ENCODE measurements around the gene DAGLA. TPM values are rescaled to one million over a fixed set of nuclear protein-coding genes. Genes with fewer than 3 reads are reported as not detected.
"Not testable (repeated sequence)": the region's sequence is repeated elsewhere in the genome, so short reads cannot be mapped to it uniquely, and the experiment has no call there.

DAGLA gene
- total RNA-seq, 2 experiments from 2014 or later: 0.05 TPM; not detected in 1

- DNase-seq (no peak), ATAC-seq (no peak)
- Mint-ChIP-seq H3K4me1 (ENCODE audit: low read depth) (no peaks in the 10 kb centered on the region), H3K36me3 (ENCODE audit: low read depth) (no peaks in the 10 kb centered on the region), H3K27me3 (peaks cover 7% of the 10 kb centered on the region), H3K4me3 (no peak overlapping the region), H3K27ac (no peak overlapping the region), H3K9me3 (no peaks in the 10 kb centered on the region)
- ChIA-PET POLR2A (no interaction called here), CTCF (interaction anchor here (0.7 to 2.8 kb wide), 2 partner anchors 65 to 233 kb away, joined by 3 to 14 read pairs; no protein-coding TSS in a partner anchor)
- intact Hi-C loops (cut with micrococcal nuclease): no loop called here
- TF ChIP-seq, protein P1, sequence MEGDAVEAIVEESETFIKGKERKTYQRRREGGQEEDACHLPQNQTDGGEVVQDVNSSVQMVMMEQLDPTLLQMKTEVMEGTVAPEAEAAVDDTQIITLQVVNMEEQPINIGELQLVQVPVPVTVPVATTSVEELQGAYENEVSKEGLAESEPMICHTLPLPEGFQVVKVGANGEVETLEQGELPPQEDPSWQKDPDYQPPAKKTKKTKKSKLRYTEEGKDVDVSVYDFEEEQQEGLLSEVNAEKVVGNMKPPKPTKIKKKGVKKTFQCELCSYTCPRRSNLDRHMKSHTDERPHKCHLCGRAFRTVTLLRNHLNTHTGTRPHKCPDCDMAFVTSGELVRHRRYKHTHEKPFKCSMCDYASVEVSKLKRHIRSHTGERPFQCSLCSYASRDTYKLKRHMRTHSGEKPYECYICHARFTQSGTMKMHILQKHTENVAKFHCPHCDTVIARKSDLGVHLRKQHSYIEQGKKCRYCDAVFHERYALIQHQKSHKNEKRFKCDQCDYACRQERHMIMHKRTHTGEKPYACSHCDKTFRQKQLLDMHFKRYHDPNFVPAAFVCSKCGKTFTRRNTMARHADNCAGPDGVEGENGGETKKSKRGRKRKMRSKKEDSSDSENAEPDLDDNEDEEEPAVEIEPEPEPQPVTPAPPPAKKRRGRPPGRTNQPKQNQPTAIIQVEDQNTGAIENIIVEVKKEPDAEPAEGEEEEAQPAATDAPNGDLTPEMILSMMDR (IDR thresholded peaks at IDR 0.05): no peak
Observed at GRCh38 chr11:61667684-61668305, 12.4 kb upstream of the DAGLA start.

DNA sequence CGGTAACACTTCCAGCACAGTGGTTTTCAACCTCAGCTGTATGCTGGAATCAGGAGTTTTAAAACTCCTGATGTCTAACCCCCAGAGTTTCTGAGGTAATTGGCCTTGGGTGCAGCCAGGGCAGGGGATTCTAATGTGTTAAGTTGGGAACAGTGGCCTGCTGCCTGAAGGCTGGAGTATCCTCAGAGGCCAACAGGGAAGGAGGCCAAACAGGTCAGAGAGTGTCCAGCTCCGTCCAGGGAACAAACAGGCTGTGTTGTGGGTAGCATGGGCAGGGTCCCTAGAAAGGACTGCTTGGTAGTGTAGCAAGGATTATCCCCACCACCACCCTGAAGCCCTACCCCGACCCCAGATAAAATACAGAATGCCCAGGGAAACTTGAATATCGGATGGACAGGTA, 10.8 kb upstream of the DAGLA start:
- no peaks in the 10 kb centered on the region for H3K36me3 Mint-ChIP-seq (ENCODE audit: low read depth)
- no peaks in the 10 kb centered on the region for H3K4me1 Mint-ChIP-seq (ENCODE audit: low read depth)
- no peaks in the 10 kb centered on the region for H3K9me3 Mint-ChIP-seq
- intact Hi-C loops (cut with micrococcal nuclease): no loop called here
- peaks cover 10% of the 10 kb centered on the region for H3K27me3 Mint-ChIP-seq
- H3K27ac Mint-ChIP-seq: no peak overlapping the region
- DNase-seq (no peak), ATAC-seq (no peak)
- no peak overlapping the region for H3K4me3 Mint-ChIP-seq
- ChIA-PET POLR2A (interaction anchor here (1.0 kb wide), 1 partner anchor 172 kb away, joined by 3 read pairs; no protein-coding TSS in a partner anchor), CTCF (interaction anchor here (1.2 kb wide), 1 partner anchor 64 kb away, joined by 3 read pairs; no protein-coding TSS in a partner anchor)
- TF ChIP-seq, protein P1 (IDR thresholded peaks at IDR 0.05): no peak

GRCh38 chr11:61670626-61671025, 9.6 kb upstream of the DAGLA start:
- no peaks in the 10 kb centered on the region for H3K9me3 Mint-ChIP-seq
- TF ChIP-seq, protein P1 (IDR thresholded peaks at IDR 0.05): no peak
- DNase-seq (no peak), ATAC-seq (no peak)
- no peaks in the 10 kb centered on the region for H3K4me1 Mint-ChIP-seq (ENCODE audit: low read depth)
- no peak overlapping the region for H3K27ac Mint-ChIP-seq
- H3K36me3 Mint-ChIP-seq (ENCODE audit: low read depth): no peaks in the 10 kb centered on the region
- peaks cover 11% of the 10 kb centered on the region for H3K27me3 Mint-ChIP-seq
- intact Hi-C loops (cut with micrococcal nuclease): no loop called here
- CTCF ChIA-PET: interaction anchor here (1.6 to 2.3 kb wide), 2 partner anchors 63 to 153 kb away, joined by 4 to 7 read pairs; no protein-coding TSS in a partner anchor
- H3K4me3 Mint-ChIP-seq: no peak overlapping the region
- POLR2A ChIA-PET: no interaction called here

DNA sequence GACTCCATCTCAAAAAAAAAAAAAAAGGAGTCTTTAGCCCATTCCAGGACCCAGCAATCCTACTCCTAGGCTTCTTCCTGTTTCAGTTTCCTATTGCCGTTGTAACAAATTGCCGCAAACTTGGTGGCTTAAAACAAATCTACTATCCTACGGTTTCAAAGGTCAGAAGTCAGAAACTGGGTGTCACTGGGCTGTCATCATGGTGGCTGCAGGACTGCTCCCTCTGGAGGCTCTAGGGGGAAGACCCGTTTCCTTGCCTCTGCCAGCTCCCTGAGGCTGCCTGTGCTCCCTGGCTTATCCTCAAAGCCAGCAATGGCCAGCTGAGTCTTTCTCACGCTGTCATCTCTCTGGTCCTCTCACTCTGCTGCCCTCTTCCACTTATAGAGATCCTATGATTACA, 8.7 kb upstream of the DAGLA start:
- Mint-ChIP-seq H3K27ac (no peak overlapping the region), H3K36me3 (ENCODE audit: low read depth) (no peaks in the 10 kb centered on the region), H3K4me1 (ENCODE audit: low read depth) (no peaks in the 10 kb centered on the region), H3K9me3 (no peaks in the 10 kb centered on the region), H3K27me3 (peaks cover 11% of the 10 kb centered on the region), H3K4me3 (no peak overlapping the region)
- ChIA-PET POLR2A (no interaction called here), CTCF (interaction anchor here (1.0 to 2.3 kb wide), 3 partner anchors 33 to 154 kb away, joined by 4 to 7 read pairs (median 4); no protein-coding TSS in a partner anchor)
- TF ChIP-seq, protein P1 (IDR thresholded peaks at IDR 0.05): no peak
- intact Hi-C loops (cut with micrococcal nuclease): no loop called here
- ATAC-seq (no peak), DNase-seq (no peak)

GRCh38 chr11:61673946-61674467, 6.2 kb upstream of the DAGLA start:
- H3K36me3 Mint-ChIP-seq (ENCODE audit: low read depth); POLR2A ChIA-PET; H3K4me3 Mint-ChIP-seq; DNase-seq; intact Hi-C loops (cut with micrococcal nuclease); H3K27ac Mint-ChIP-seq; H3K9me3 Mint-ChIP-seq; H3K4me1 Mint-ChIP-seq (ENCODE audit: low read depth); ATAC-seq: not testable (repeated sequence)
- CTCF ChIA-PET: interaction anchor here (3.0 kb wide), 1 partner anchor 59 kb away, joined by 21 read pairs; no protein-coding TSS in a partner anchor
- H3K27me3 Mint-ChIP-seq: peaks cover 18% of the 10 kb centered on the region

Data from activated CD8-positive, alpha-beta T cell treated with anti-CD3 and anti-CD28 coated beads for 36 hours (primary cell).